Renal cortex interstitium (tissue), 11 donors: ENCODE results near the gene MTA3. TPM values are rescaled to one million over a fixed set of nuclear protein-coding genes. Genes with fewer than 3 reads are reported as not detected.
A peak's percentile ranks its signal among the peaks of the same experiment; 100 is the strongest.

Experiments
- DNase-seq, 11 donors: peaks; one replicate each; pipeline ENCODE4 v3.0.0-alpha.2; 2013; ENCODE audit warnings: low read depth in 9 of 11, low spot score in 4 of 11; ENCODE audit errors: extremely low read depth in 1 of 11
- polyA plus RNA-seq, 3 donors: library from polyadenylated mRNA; unstranded; fragments of 120-200 nt; gene quantifications; one replicate each; pipeline ENCODE4 v1.2.1, GENCODE V29; 2013; ENCODE audit not compliant: insufficient read length in 3 of 3

The MTA3 gene
- polyA plus RNA-seq, 3 donors = 65.6 to 86.0 (median 77.3) TPM

- DNase-seq = no peak
Measured at GRCh38 chr2:42787788-42788477, 219.5 kb downstream of the MTA3 start.

DNA sequence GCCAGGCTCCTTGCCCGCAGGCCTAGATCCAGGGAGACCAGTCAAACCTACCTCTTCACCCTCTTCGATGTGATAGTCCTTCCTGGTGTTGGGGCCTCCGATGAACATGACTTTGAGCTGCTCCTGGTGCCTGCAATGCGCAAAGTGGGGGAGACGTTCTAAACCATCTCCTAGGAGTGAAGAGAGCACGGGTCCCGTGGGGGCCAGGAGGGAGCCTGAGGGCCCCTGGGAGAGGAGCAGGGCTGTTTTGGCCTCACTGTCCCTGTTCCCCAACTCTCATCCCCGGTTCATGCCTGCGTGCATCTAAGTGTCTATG lies 220.0 kb downstream of the MTA3 start:
- no peak for DNase-seq

DNA sequence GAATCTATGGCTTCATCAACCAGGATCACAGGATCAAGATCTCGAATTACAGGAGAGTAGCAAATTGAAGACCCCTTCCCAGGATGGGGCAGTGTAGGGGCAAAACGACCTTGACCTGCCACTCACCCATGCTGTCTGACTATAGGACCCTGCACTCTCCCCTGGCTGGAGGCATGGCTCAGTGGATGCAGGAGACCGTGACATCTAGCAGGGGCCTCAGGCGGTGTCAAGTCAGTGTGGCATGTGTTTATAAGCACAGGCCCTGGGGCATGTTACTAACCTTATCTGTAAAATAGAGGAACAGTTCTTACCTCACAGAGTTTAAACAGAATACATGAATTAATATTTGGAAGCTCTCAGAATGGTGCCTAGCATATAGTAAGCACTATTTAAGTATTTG lies 220.4 kb downstream of the MTA3 start:
- no peak for DNase-seq

GRCh38 chr2:42789751-42790150 lies 221.3 kb downstream of the MTA3 start:
- no peak for DNase-seq

GRCh38 chr2:42791606-42792005 lies 223.2 kb downstream of the MTA3 start:
- DNase-seq = no peak

GRCh38 chr2:42792087-42792582 lies 223.7 kb downstream of the MTA3 start:
- no peak for DNase-seq

- DNase-seq = peak in 4 of 11 donors; percentile 57 to 62 (median 61)
Measured at GRCh38 chr2:42792583-42793333, 224.3 kb downstream of the MTA3 start, which contains the start of gene HAAO. TSS of gene HAAO (minus strand) at chr2:42792583. CDS start at chr2:42792536, 47 bp downstream.

GRCh38 chr2:42793334-42794270 lies 225.2 kb downstream of the MTA3 start:
- DNase-seq = peak in 2 of 11 donors; percentile 54 to 68

DNA sequence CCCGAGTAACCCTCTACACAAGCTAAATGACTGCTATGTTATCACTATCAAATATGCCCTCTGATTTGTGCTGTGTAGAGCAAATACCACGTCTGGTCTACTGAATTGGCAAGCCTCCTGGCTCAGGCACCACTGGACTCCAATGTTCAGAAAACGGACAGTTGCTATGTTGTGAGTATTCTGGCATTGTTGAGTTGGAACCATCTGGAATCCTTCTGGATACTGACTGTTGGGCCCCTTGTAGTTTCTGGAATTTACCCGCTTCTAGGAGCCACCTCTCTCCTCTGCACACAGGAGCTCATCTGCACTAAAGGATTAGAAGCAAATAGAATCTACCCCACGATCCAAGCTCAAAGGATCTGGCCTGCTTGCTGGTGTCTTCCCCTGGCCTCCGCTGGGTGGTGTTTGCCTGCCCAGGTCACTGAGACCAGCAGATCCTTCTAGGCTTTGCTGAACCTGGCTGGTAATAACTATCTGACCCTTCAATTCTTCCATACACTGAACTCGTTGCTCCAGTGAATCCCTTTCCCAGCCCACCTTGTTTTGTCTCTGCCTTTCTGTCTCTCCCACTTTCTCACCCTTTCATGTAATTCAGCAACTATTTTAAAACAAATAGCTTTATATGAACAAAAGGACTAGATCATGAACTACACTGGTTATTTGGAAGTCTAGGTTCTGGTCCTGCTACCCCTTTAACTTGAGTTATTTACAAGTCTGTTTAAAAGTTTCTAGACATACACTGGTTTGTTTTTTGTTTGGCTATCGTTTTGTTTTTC lies 226.0 kb downstream of the MTA3 start:
- no peak for DNase-seq

GRCh38 chr2:42795275-42795674 lies 226.8 kb downstream of the MTA3 start:
- DNase-seq = no peak

- no peak for DNase-seq
Measured at GRCh38 chr2:42795841-42796301, 227.4 kb downstream of the MTA3 start.

DNA sequence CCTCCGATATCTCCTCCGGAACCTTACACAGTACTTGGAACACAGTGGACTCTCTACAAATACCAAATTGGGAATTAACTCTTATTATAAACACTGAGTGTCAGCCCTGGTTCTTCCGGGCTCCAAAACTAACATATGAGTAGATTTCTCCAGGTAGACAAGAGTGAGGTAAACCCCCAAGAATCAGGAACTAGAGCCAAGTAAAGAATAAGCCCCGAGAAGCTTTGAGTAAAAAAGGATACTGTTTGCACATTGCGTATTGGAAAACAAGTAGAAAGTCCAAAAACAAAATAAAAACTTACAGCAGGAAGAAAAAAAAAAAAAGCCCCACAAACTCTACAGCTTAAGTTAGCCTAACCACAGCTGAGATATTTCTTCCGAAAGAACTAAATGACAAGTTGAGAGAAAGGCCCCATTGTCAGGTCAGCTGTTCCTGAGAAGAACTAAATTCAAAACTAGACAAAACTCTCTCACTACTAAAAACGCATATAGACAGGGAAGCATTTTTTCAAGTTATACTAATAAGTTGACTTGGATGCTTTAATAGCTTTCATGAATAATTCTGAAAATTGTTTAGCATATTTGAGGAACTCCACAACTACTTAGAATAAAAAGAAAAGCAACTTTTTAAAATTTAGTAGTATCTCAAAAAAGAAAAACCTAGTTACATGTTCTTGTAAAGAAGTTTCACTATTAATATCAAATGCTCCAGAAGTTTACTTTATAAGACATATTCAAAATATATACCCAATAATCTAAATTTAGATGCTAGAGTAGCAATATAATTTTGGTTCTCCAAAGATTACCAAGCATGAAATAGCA lies 228.2 kb downstream of the MTA3 start:
- DNase-seq = peak in 2 of 11 donors; percentile 47 to 72

GRCh38 chr2:42797281-42797680 lies 228.8 kb downstream of the MTA3 start:
- DNase-seq = no peak

DNA sequence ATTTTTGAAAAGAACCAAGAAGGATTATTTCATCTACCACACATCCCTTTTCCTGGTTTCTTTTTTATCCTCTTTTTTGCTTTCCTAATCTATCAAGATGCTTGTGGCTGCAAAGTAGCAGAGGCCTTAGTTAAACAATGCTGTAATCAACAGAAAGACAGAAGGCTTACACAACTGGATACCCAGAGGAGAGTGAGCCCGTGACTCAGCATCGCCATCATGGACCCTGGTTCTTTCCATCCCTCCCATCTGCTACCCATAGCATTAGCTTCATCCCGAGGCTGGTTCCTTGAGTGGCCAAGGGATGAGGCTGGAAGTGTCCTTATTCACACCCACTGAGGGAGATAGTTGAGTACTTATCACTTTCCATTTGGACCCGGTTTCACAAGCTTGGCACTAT lies 231.4 kb downstream of the MTA3 start:
- no peak for DNase-seq

DNA sequence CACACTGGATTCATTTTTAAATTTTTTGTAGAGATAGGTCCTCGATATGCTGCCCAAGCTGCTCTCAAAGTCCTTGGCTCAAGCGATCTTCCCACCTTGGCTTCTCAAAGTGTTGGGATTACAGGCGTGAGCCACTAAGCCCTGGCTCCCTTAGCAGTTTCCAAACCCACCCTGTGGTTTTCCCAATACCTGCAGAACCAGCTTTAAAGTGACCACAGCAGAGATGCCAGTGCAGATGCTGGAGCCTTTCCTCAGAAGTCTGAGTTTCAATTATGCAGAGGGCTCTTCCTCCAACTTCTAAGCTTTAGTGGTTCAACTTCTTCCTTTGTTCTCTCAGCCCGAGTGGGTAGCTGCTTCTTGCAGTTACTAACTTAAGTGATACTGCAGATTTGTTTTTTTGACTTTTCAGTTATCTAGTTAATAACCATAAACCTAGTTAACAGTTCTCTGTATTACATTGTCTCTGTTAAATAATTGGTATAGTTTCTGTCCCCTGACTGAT lies 232.1 kb downstream of the MTA3 start:
- DNase-seq = no peak

- DNase-seq = no peak
Measured at GRCh38 chr2:42800981-42801380, 232.5 kb downstream of the MTA3 start.

DNA sequence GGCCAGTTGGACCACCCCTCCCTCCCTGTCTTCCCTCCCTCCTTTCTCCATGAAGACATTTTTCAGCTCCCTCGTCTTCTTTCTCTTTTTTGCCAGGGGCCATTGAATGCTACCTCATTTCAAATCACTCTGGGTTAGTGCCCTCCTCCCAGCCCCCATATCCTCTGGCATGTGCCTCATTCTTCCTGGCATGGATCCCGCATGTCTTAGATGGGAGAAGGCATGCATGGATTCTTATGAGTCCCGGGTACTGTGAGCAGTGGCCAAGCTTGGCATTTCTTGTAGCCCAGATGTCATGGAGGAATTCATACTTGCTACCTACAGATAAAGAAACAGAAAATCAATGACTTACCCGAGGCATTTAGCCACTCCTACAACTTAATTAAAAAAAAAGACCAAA lies 232.9 kb downstream of the MTA3 start:
- DNase-seq = no peak

DNA sequence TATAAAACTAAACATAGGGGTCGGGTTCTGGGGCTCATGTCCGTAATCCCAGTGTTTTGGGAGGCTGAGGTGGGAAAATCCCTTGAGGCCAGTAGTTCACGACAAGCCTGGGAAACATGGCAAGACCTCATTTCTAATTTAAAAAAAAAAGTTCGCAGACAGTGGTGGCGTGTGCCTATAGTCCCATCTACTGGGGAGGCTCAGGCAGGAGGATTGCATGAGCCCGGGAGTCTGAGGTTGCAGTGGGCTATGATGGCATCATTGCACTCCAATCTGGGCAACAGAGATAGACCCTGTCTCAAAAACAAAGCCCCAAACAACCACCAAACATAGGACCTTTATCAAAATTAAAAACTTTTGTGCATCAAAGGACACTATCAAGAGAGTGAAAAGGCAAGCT lies 233.7 kb downstream of the MTA3 start:
- DNase-seq = no peak
